ENCODE measurements around the gene RPS10.

DNA sequence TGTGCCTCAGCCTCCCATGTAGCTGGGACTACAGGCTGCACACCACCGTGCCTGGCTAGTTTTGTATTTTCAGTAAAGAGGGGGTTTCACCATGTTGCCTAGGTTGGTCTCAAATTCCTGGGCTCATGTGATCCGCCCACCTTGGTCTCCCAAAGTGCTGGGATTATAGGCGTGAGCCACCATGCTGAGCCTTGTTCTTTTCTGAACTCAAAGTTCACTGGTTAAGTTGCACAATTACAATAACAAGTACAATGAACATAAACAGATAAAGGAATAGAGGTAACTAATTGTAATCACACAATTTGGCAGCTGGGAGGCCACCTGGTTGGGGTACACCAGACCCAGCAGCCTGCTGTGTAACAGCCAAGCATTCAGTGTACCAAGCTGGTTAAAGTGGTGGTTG lies 40.1 kb downstream of the RPS10 start:
- TF ChIP-seq ZFP3 (CRISPR knock-in tag; IDR thresholded peaks at IDR 0.05): no peak
- no peak for TF ChIP-seq ZNF8 (CRISPR knock-in tag; IDR thresholded peaks at IDR 0.05)
- no peak for TF ChIP-seq ZFP30 (CRISPR knock-in tag; IDR thresholded peaks at IDR 0.05)
- TF ChIP-seq RARB (CRISPR knock-in tag; IDR thresholded peaks at IDR 0.05): no peak

All from SK-N-SH treated with all-trans-retinoic acid at 6 μM for 48 hours (cell line).